IPS-15b (cell line): ENCODE data around the gene PPFIBP2.
"Not testable (repeated sequence)": the region's sequence is repeated elsewhere in the genome, so short reads cannot be mapped to it uniquely, and the experiment has no call there.

Experiments
- H3K27me3 ChIP-seq: one replicate; pipeline ENCODE4 v1.6.1; 2013; ENCODE audit warnings: low read length; ENCODE audit not compliant: control insufficient read depth, insufficient read depth
- H3K36me3 ChIP-seq: one replicate; pipeline ENCODE4 v1.6.1; 2013; ENCODE audit warnings: low read length; ENCODE audit not compliant: control insufficient read depth, insufficient read depth
- H3K4me1 ChIP-seq: one replicate; pipeline ENCODE4 v1.6.1; 2013; ENCODE audit warnings: mild to moderate bottlenecking, low read length; ENCODE audit not compliant: control insufficient read depth, insufficient read depth
- H3K4me3 ChIP-seq: one replicate; pipeline ENCODE4 v1.5.1; 2013; ENCODE audit warnings: low read depth, low read length
- H3K9ac ChIP-seq: one replicate; pipeline ENCODE4 v1.6.1; 2013; ENCODE audit warnings: low read depth, mild to moderate bottlenecking, low read length
- H3K9me3 ChIP-seq: one replicate; pipeline ENCODE4 v1.6.1; 2013; ENCODE audit warnings: mild to moderate bottlenecking, low read length; ENCODE audit not compliant: control insufficient read depth, insufficient read depth

The PPFIBP2 gene

DNA sequence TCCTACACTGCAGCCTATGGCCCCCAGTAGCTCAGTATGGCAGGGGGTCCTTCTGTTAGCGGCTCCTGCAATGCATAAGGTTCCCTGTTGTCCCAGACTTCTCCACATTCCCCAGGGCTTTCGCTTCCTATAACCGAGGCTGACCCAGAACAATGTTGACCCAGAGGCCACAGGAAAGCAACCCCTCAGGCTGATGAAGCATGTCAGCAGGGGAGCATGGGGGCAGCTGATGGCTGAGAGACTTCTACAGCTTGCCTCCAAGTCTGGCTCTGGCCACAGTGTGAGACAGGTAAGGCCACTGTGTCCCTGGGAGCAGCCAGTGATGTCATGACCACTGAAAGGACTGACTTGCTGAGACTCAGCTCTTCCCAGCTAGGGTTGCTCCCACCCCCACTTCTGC is 12.5 kb upstream of the PPFIBP2 start:
- H3K4me1 ChIP-seq = peaks cover 8% of the 10 kb centered on the region
- no peaks in the 10 kb centered on the region for H3K27me3 ChIP-seq
- no peak overlapping the region for H3K9ac ChIP-seq
- no peak overlapping the region for H3K4me3 ChIP-seq
- H3K36me3 ChIP-seq = no peaks in the 10 kb centered on the region
- no peaks in the 10 kb centered on the region for H3K9me3 ChIP-seq

DNA sequence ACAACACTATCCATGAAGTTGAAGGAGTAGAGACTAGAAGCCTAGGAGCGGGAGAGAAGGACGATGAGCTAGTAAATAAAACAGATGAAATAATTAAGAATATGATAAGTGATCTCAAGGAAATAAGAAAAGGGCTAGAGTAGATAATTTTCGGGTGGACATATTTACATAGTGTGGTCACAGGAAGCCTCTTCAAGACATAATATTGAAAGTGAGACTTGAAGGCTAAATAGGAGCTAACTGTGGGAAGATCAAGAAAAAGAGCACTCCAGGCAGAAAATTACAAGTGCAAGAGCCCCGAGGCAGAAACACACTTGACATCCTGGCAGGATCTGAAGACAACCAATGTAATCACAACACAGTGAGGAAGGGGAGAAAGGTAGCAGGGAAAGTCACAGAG is 11.9 kb upstream of the PPFIBP2 start:
- Histone ChIP-seq H3K9me3 (no peaks in the 10 kb centered on the region), H3K27me3 (no peaks in the 10 kb centered on the region), H3K4me3 (no peak overlapping the region), H3K36me3 (no peaks in the 10 kb centered on the region), H3K4me1 (peaks cover 8% of the 10 kb centered on the region), H3K9ac (no peak overlapping the region)

DNA sequence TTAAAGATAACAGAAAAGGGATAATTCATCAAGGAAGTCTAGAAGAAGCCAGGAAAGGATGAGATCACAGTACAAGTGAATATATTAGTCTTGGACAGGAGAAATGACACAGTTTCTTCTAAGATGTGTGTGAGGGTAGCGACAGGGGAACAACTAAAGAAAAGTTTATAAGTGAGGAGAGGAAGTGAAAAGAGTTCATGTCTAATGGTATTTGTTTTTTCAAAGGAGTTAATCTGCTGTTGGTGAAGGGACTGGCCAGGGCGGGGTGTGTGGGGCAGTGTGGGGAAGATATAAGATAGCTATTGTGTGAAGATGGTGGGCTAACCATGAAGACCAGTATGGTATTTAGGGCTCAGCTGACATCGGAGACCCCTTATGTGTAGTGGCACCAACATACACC is 7.6 kb upstream of the PPFIBP2 start:
- no peaks in the 10 kb centered on the region for H3K9me3 ChIP-seq
- no peak overlapping the region for H3K4me3 ChIP-seq
- H3K36me3 ChIP-seq = no peaks in the 10 kb centered on the region
- no peaks in the 10 kb centered on the region for H3K27me3 ChIP-seq
- no peaks in the 10 kb centered on the region for H3K4me1 ChIP-seq
- H3K9ac ChIP-seq = no peak overlapping the region

- Histone ChIP-seq H3K4me1 (peaks cover 5% of the 10 kb centered on the region), H3K27me3 (no peaks in the 10 kb centered on the region), H3K4me3 (no peak overlapping the region), H3K9ac (no peak overlapping the region), H3K36me3 (no peaks in the 10 kb centered on the region), H3K9me3 (no peaks in the 10 kb centered on the region)
Observed at GRCh38 chr11:7508087-7508486, 5.7 kb upstream of the PPFIBP2 start.

GRCh38 chr11:7509966-7510365 is 3.8 kb upstream of the PPFIBP2 start:
- Histone ChIP-seq H3K4me3 (no peak overlapping the region), H3K27me3 (peaks cover 9% of the 10 kb centered on the region), H3K9ac (no peak overlapping the region), H3K4me1 (peaks cover 5% of the 10 kb centered on the region), H3K36me3 (no peaks in the 10 kb centered on the region), H3K9me3 (no peaks in the 10 kb centered on the region)

- Histone ChIP-seq H3K36me3 (no peaks in the 10 kb centered on the region), H3K4me3 (no peak overlapping the region), H3K9ac (no peak overlapping the region), H3K27me3 (peaks cover 16% of the 10 kb centered on the region), H3K4me1 (peaks cover 5% of the 10 kb centered on the region), H3K9me3 (no peaks in the 10 kb centered on the region)
Observed at GRCh38 chr11:7511401-7511800, 2.4 kb upstream of the PPFIBP2 start.

- Histone ChIP-seq H3K9me3 (no peaks in the 10 kb centered on the region), H3K4me3 (peak overlapping the region; percentile 85), H3K4me1 (peaks cover 5% of the 10 kb centered on the region), H3K9ac (no peak overlapping the region), H3K36me3 (no peaks in the 10 kb centered on the region), H3K27me3 (peaks cover 16% of the 10 kb centered on the region)
Observed at GRCh38 chr11:7512525-7513233, 1.1 kb upstream of the PPFIBP2 start.

DNA sequence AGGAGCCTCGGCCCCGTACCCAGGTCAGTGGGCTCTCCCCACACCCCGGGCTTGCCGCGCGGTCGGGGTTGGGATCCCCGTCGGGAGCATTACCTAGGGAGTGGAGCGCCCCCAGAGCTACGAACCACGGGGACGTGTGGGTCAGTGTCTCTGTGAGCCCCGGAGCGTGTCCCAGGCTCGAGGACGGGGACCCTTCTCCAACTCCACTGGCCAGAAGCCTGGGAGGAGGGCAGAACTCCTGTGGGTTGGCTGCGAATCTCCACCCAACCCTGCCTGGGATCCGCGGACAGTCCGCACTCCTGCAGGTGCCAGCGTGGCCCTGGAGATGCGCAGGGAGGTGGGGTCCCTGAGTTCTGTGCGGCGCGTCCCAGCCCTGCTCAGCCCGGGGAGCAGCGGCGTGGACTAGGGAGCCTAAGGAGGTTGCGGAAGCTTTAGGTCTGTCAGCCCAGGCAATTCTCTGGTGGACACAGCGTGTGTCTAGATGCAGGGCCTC is 346 bp downstream of the PPFIBP2 start:
- Histone ChIP-seq H3K36me3 (no peaks in the 10 kb centered on the region), H3K9me3 (no peaks in the 10 kb centered on the region), H3K4me1 (peaks cover 5% of the 10 kb centered on the region), H3K4me3 (peak overlapping the region; percentile 85), H3K9ac (peak overlapping the region; percentile 70), H3K27me3 (peaks cover 16% of the 10 kb centered on the region)

- Histone ChIP-seq H3K9me3 (no peaks in the 10 kb centered on the region), H3K4me3 (no peak overlapping the region), H3K27me3 (peaks cover 16% of the 10 kb centered on the region), H3K36me3 (no peaks in the 10 kb centered on the region), H3K9ac (no peak overlapping the region), H3K4me1 (peaks cover 5% of the 10 kb centered on the region)
Observed at GRCh38 chr11:7515447-7515886, 1.7 kb downstream of the PPFIBP2 start.

GRCh38 chr11:7516475-7516874 is 2.7 kb downstream of the PPFIBP2 start:
- no peak overlapping the region for H3K9ac ChIP-seq
- no peak overlapping the region for H3K4me3 ChIP-seq
- H3K27me3 ChIP-seq = peaks cover 16% of the 10 kb centered on the region
- H3K9me3 ChIP-seq = no peaks in the 10 kb centered on the region
- no peaks in the 10 kb centered on the region for H3K36me3 ChIP-seq
- H3K4me1 ChIP-seq = peaks cover 5% of the 10 kb centered on the region

GRCh38 chr11:7517743-7518142 is 3.9 kb downstream of the PPFIBP2 start:
- not testable (repeated sequence) for H3K4me1 ChIP-seq, H3K4me3 ChIP-seq

DNA sequence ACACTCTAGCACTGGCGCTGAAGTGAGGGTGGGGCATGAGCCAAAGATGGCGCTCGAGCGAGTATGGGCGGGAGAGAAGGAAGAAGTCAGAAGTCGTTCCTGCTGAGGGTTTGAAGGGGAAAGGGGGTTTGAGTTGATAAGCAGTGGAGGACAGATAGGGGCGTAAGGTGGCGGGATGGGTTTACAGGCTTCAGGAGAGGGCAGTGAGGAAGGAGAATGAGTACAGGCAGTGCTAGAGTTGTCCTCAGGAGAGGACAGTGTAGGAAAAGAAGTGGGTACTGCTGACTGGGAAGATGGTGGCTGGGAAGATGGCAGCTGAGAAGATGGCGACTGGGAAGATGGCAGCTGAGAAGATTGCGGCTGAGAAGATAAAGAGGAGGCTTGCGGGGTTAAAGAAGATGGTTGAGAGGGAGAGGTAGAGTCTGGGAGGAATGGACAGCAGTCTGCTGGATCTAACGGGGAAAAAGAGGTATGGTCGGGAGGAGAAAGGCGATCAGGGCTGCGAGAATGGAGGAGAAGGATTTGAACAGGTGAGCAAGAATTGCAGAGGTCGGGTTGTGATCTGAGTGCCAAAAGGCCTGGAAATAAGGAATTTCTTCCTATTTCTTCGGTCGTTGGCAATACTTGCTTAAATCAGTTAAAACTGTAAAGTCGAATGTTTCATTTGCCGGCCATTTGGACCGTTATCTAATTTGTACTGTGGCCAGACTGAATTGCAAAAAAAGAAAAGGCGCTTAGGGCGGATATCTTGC is 5.2 kb downstream of the PPFIBP2 start:
- Histone ChIP-seq H3K9me3 (no peaks in the 10 kb centered on the region), H3K36me3 (no peaks in the 10 kb centered on the region), H3K27me3 (peaks cover 16% of the 10 kb centered on the region), H3K9ac (no peak overlapping the region), H3K4me1 (no peaks in the 10 kb centered on the region), H3K4me3 (no peak overlapping the region)

More at GRCh38 chr11:7517743-7518142, 3.9 kb downstream of the PPFIBP2 start:
- peaks cover 16% of the 10 kb centered on the region for H3K27me3 ChIP-seq
- H3K36me3 ChIP-seq, H3K9me3 ChIP-seq, H3K9ac ChIP-seq: not testable (repeated sequence)
